HUES6 (cell line): Measurements from ENCODE around the gene LAMB1.

Experiments used
- H3K27ac ChIP-seq: 2 replicates; pipeline ENCODE4 v1.7.0; 2013; ENCODE audit warnings: low read depth, mild to moderate bottlenecking, low read length, inconsistent platforms
- H3K27me3 ChIP-seq: 2 replicates; pipeline ENCODE4 v1.6.1; 2013; ENCODE audit warnings: low read length; ENCODE audit not compliant: control insufficient read depth, insufficient read depth
- H3K36me3 ChIP-seq: 2 replicates; pipeline ENCODE4 v1.6.1; 2013; ENCODE audit warnings: low read length; ENCODE audit not compliant: control insufficient read depth, insufficient read depth
- H3K4me1 ChIP-seq: 2 replicates; pipeline ENCODE4 v1.6.1; 2013; ENCODE audit warnings: low read length; ENCODE audit not compliant: control insufficient read depth, insufficient read depth
- H3K4me3 ChIP-seq: 2 replicates; pipeline ENCODE4 v1.5.1; 2013; ENCODE audit warnings: low read depth, low read length
- H3K9ac ChIP-seq: one replicate; pipeline ENCODE4 v1.6.1; 2013; ENCODE audit warnings: mild to moderate bottlenecking, low read length
- H3K9me3 ChIP-seq: 2 replicates; pipeline ENCODE4 v1.6.1; 2013; ENCODE audit warnings: low read depth, low read length; ENCODE audit not compliant: control insufficient read depth, insufficient read depth

The LAMB1 gene

DNA sequence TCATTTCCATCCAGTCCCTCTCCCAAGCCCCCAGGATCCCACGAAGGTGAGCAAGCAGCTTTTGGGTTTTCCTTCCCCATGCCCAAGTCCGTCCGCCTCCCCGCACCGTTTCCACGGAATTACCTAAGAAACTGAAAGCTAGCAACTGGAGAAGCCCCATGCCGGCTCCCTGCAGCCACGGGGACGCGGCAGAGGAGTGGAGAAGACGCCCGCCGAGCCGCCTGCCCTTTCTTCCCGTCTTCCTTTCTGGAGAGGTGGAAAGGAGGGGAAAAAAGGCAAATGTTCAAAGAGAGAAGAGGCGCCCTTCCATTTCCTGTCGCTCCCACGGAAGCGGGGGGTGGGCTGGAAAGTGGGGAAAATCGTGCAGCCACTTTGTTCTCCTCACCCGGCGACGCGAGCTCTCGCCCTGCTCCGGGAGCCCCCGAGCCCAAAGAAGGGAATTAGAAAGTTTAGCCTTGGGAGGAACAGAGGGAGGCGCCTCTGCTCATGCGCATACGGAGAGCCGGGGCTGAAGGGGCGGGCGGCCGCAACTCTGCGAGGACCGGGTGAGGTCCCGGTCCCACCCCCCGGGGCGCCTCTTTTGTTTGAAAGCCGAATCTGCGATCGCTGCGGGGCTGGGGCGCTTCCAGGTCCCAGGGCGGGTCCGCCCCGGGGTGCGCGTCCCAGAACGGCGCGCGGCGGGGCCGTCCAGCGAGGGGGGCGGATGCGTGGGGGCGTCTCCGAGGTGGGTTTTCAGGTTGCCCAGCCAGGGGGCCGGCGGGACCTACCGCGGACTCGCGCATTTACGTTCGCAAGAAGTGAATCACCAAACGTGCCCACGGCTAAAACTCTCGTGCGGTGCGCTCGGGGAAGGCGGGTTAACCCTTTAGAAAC lies at the start of gene LAMB1:
TSS of gene LAMB1 (minus strand) at position 436 of the 873 bp plus-strand sequence. CDS start at position 160, 276 bp downstream.
- peaks cover 28% of the 10 kb centered on the region for H3K4me1 ChIP-seq
- H3K27me3 ChIP-seq, result peaks cover 68% of the 10 kb centered on the region
- peak within 1 kb of the TSS; percentile 90 for H3K9ac ChIP-seq
- peak within 1 kb of the TSS; percentile 58; the same call in 1 of the 2 replicates for H3K27ac ChIP-seq
- peaks cover 6% of the 10 kb centered on the region for H3K36me3 ChIP-seq
- H3K9me3 ChIP-seq, result no peaks in the 10 kb centered on the region
- peak within 1 kb of the TSS; percentile 79 for H3K4me3 ChIP-seq

- H3K9me3 ChIP-seq, result no peaks in the 10 kb centered on the region
- H3K36me3 ChIP-seq, result no peaks in the 10 kb centered on the region
- no peaks in the 10 kb centered on the region; the same call in 1 of the 2 replicates for H3K4me1 ChIP-seq
- no peak overlapping the region for H3K27ac ChIP-seq
- no peak overlapping the region for H3K4me3 ChIP-seq
- no peaks in the 10 kb centered on the region for H3K27me3 ChIP-seq
- H3K9ac ChIP-seq, result no peak overlapping the region
Observed at GRCh38 chr7:108051454-108051853, 48.5 kb upstream of the LAMB1 start.

DNA sequence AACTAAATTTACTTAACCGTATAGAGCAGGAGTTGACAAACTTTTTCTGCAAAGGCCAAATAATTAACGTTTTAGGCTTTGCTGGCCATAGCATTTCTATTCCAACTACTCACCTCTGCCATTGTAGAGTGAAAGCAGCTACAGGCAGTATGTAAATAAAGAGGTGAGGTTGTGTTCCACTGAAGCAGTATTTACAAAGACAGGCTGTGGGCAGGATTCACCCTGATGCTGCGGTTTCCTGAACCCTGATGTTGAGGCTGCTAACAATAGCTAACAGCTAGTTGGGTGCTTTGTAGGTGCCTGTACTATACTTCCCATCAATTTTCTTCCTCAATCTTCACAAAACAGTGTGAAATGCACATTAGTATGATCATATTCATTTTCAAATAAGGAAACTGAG lies 47.0 kb upstream of the LAMB1 start:
- no peak overlapping the region for H3K27ac ChIP-seq
- H3K9ac ChIP-seq, result no peak overlapping the region
- no peaks in the 10 kb centered on the region for H3K4me1 ChIP-seq
- H3K27me3 ChIP-seq, result no peaks in the 10 kb centered on the region
- no peaks in the 10 kb centered on the region for H3K36me3 ChIP-seq
- H3K4me3 ChIP-seq, result no peak overlapping the region
- H3K9me3 ChIP-seq, result no peaks in the 10 kb centered on the region

GRCh38 chr7:108048422-108048821 lies 45.5 kb upstream of the LAMB1 start:
- Histone ChIP-seq H3K4me3 (no peak overlapping the region), H3K27me3 (no peaks in the 10 kb centered on the region), H3K9me3 (no peaks in the 10 kb centered on the region), H3K36me3 (no peaks in the 10 kb centered on the region), H3K9ac (no peak overlapping the region), H3K4me1 (no peaks in the 10 kb centered on the region), H3K27ac (no peak overlapping the region)

GRCh38 chr7:108046952-108047506 lies 44.1 kb upstream of the LAMB1 start:
- H3K4me3 ChIP-seq, result no peak overlapping the region
- no peaks in the 10 kb centered on the region for H3K9me3 ChIP-seq
- H3K27ac ChIP-seq, result no peak overlapping the region
- H3K9ac ChIP-seq, result no peak overlapping the region
- H3K27me3 ChIP-seq, result no peaks in the 10 kb centered on the region
- H3K4me1 ChIP-seq, result no peaks in the 10 kb centered on the region
- H3K36me3 ChIP-seq, result no peaks in the 10 kb centered on the region

DNA sequence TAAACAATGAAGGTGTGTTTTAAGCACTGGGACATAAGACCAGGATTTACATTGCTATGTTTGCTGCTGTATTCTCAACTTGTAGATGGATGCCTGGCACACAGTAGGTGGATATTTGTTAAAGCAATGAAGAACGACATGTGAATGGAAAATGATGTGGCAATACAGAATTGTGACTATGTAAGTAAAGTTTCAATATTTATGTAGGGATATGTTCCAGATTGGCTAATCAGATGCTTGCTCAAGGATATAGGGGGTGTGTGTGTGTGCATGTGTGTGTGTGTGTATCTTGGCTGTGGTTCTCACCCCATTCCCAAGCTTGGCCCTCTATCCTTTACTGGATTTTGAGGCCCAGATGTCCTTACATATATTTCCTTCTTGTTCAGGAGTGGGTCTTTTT lies 42.7 kb upstream of the LAMB1 start:
- Histone ChIP-seq H3K9ac (no peak overlapping the region), H3K4me1 (no peaks in the 10 kb centered on the region), H3K36me3 (no peaks in the 10 kb centered on the region), H3K27me3 (no peaks in the 10 kb centered on the region), H3K9me3 (no peaks in the 10 kb centered on the region), H3K27ac (no peak overlapping the region), H3K4me3 (no peak overlapping the region)

- Histone ChIP-seq H3K27ac (no peak overlapping the region), H3K9ac (no peak overlapping the region), H3K4me1 (no peaks in the 10 kb centered on the region), H3K9me3 (no peaks in the 10 kb centered on the region), H3K36me3 (no peaks in the 10 kb centered on the region), H3K4me3 (no peak overlapping the region), H3K27me3 (no peaks in the 10 kb centered on the region)
Observed at GRCh38 chr7:108045154-108045553, 42.2 kb upstream of the LAMB1 start.

- Histone ChIP-seq H3K9ac (no peak overlapping the region), H3K4me1 (no peaks in the 10 kb centered on the region), H3K9me3 (no peaks in the 10 kb centered on the region), H3K4me3 (no peak overlapping the region), H3K36me3 (no peaks in the 10 kb centered on the region), H3K27me3 (no peaks in the 10 kb centered on the region), H3K27ac (no peak overlapping the region)
Observed at GRCh38 chr7:108044345-108044744, 41.4 kb upstream of the LAMB1 start.

DNA sequence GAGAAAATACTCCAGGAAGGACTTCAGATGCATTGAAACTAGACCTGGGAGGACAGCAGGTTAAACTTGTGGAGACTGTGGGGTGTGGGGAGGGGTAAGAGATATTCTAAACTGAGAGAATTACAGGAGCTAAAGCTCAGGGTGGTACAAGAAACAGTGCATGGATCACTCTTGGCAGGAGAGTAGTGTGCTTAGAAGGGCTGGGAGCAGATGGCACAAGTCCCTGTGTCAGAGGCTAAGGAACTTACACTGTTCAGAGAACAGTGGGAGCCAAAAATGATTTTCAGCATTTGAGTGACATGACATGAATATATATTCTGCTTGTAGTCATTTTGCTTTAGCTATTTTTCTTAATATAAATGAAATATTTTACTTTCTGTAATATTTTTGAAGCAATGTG lies 36.0 kb upstream of the LAMB1 start:
- no peaks in the 10 kb centered on the region for H3K9me3 ChIP-seq
- H3K36me3 ChIP-seq, result no peaks in the 10 kb centered on the region
- H3K4me3 ChIP-seq, result no peak overlapping the region
- H3K9ac ChIP-seq, result no peak overlapping the region
- no peak overlapping the region for H3K27ac ChIP-seq
- H3K4me1 ChIP-seq, result peaks cover 10% of the 10 kb centered on the region
- no peaks in the 10 kb centered on the region for H3K27me3 ChIP-seq

GRCh38 chr7:108037741-108038140 lies 34.8 kb upstream of the LAMB1 start:
- peaks cover 18% of the 10 kb centered on the region for H3K4me1 ChIP-seq
- no peak overlapping the region for H3K4me3 ChIP-seq
- H3K27me3 ChIP-seq, result no peaks in the 10 kb centered on the region

GRCh38 chr7:108037140-108037539 lies 34.2 kb upstream of the LAMB1 start:
- no peak overlapping the region for H3K27ac ChIP-seq
- H3K4me3 ChIP-seq, result no peak overlapping the region
- no peaks in the 10 kb centered on the region for H3K9me3 ChIP-seq
- H3K27me3 ChIP-seq, result no peaks in the 10 kb centered on the region
- no peaks in the 10 kb centered on the region for H3K36me3 ChIP-seq
- H3K9ac ChIP-seq, result no peak overlapping the region
- peaks cover 18% of the 10 kb centered on the region for H3K4me1 ChIP-seq

More at GRCh38 chr7:108037741-108038140, 34.8 kb upstream of the LAMB1 start:
- Histone ChIP-seq H3K27ac (no peak overlapping the region), H3K9me3 (no peaks in the 10 kb centered on the region), H3K9ac (no peak overlapping the region), H3K36me3 (no peaks in the 10 kb centered on the region)
